Measurements from ENCODE around the gene SLC49A3.
A peak's percentile ranks its signal among the peaks of the same experiment; 100 is the strongest.
"Not testable (repeated sequence)": the region's sequence is repeated elsewhere in the genome, so short reads cannot be mapped to it uniquely, and the experiment has no call there.

SLC49A3 gene

GRCh38 chr4:653080-653821, 35.7 kb downstream of the SLC49A3 start:
- DNase-seq (ENCODE audit: low spot score) = no peak

- DNase-seq (ENCODE audit: low spot score) = no peak
Observed at GRCh38 chr4:651884-652642, 36.9 kb downstream of the SLC49A3 start.

- no peak for DNase-seq (ENCODE audit: low spot score)
Observed at GRCh38 chr4:650951-651883, 37.7 kb downstream of the SLC49A3 start.

- no peak for DNase-seq (ENCODE audit: low spot score)
Observed at GRCh38 chr4:650461-650860, 38.5 kb downstream of the SLC49A3 start.

- DNase-seq (ENCODE audit: low spot score) = no peak
Observed at GRCh38 chr4:649751-650310, 39.1 kb downstream of the SLC49A3 start.

- DNase-seq (ENCODE audit: low spot score) = no peak
Observed at GRCh38 chr4:649293-649625, 39.7 kb downstream of the SLC49A3 start.

GRCh38 chr4:648579-649292, 40.2 kb downstream of the SLC49A3 start:
- DNase-seq (ENCODE audit: low spot score) = peak; percentile 71

DNA sequence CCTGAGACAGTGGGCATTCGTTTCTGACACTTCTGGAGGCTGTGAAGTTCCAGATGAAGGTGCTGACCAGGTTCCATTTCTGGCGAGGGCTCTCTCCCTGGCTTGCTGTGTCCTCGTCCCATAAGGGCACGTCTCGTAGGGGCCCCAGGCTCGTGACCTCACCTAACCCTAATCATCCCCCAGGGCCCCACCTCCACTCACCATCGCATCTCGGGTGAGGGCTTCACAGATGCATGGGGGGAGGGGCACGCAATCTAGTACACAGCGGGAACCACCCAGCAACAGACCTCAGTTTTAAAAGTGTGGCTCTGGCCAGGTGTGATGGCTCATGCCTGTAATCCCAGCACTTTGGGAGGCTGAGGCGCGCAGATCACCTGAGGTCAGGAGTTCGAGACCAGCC, 41.5 kb downstream of the SLC49A3 start:
- DNase-seq (ENCODE audit: low spot score) = no peak

DNA sequence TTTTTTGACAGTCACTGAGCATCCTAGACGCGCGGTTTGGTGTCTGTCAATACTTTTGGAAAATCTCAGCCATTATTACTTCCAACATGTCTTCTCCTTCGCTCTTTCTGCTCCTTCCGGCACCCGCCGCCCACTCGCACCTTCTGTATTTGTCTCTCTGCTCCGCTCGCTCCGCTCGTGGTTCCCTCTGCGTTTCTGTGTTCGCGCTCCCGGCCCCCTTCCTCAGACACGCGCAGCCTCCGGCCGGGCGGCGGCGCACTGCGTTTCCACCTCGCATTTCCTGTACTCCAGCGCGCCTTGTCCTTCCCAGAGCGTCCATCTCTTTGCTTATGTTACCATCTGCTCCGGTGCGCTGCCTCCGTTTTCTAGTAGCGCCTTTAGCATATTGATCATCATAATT, 42.5 kb downstream of the SLC49A3 start:
- DNase-seq (ENCODE audit: low spot score) = no peak

DNA sequence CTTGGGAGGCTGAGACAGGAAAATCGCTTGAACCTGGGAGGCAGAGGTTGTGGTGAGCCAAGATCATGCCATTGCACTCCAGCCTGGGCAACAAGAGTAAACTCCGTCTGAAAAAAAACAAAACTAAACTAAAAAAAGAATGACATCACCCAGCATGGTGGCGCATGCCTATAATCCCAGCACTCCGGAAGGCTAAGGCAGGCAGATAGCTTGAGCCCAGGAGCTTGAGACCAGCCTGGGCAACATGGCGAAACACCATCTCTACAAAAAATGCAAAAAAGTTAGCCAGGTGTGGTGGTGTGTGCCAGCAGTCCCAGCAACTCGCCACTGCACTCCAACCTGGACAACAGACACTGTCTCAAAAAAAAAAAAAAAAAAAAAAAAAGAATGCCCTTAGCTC, 46.6 kb downstream of the SLC49A3 start:
- DNase-seq (ENCODE audit: low spot score) = not testable (repeated sequence)

- DNase-seq (ENCODE audit: low spot score) = no peak
Observed at GRCh38 chr4:637536-638280, 51.2 kb downstream of the SLC49A3 start.

DNA sequence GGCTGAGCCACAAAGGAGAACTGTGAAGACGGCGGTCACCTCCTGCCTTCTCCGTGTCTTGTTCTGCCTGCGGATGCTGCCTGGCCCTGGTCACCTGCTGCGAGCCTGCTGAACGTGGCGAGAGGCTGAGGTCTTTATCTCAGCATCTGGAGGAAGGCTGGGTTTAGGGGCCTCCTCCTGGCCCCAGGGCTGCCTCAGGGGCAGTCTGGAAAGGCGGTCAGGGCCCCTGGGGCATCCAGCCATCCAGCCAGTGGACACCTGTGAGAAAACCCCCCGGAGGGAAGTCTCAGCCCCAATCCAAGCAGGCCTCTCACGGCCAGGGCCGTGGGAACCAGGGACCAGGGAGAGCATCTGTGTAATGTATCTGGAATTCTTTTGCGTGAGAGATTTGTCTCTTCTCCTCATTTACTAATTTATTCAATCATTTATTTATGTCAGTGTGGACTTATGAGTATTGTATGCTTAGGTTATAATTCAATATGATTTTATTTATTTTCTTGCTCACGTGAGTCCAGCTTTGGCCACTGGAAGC, 52.3 kb downstream of the SLC49A3 start:
- no peak for DNase-seq (ENCODE audit: low spot score)

DNA sequence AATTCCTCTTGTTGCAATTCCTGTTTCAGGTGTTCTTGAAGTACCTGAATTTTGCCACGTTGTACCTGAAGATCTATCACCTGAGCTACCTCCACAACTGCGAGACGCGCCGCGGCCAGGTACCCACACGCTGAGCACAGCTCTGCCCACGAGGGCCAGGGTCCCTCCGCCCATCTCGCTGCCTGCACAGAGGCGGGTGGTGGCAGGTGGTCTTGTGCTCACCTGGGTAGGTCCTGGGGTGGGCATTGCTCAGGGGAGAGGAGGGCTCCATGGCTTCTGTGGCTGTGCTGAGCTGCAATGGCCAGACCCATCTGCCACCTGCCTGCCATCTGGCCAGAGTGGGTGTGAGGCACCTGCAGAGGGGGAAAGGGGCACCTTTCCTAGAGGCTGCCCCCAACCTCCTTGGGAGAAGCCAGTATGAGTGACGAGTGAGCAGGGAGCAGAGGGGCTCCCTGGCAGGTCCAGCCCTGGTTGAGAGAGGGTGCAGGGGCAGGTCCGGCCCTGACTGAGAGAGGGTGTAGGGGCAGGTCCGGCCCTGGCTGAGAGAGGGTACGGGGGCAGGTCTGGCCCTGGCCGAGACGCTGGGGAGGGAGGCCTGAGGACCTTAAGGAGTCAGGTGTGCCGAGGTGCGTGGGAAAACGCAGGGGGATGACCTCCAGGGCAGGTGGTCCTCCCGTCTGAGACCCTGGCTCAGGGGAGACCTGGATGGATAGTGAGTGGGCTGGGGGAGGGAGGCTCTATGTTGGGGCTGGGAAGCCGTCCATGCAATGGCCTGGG, 52.9 kb downstream of the SLC49A3 start:
- DNase-seq (ENCODE audit: low spot score) = no peak

DNA sequence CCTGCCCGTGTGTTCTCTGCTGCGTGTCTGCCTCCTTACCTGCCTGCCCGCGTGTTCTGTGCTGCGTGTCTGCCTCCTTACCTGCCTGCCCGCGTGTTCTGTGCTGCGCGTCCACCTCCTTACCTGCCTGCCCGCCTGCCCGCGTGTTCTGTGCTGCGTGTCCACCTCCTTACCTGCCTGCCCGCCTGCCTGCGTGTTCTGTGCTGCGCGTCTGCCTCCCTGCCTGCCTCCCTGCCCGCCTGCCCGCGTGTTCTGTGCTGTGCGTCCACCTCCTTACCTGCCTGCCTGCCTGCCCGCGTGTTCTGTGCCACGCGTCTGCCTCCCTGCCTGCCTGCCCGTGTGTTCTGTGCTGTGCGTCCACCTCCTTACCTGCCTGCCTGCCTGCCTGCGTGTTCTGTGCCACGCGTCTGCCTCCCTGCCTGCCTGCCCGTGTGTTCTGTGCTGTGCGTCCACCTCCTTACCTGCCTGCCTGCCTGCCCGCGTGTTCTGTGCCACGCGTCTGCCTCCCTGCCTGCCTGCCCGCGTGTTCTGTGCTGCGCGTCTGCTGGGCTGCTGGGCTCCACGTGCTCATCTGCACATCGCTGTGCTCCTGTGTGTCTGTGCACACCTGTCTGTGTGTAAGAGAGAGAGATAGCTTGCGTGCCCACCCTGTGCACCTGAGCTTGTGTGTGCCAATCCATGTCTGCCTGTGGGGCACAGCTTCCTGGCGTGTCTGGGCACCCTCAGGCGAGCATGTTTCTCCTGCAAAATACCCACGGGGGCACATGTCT, 53.7 kb downstream of the SLC49A3 start:
- not testable (repeated sequence) for DNase-seq (ENCODE audit: low spot score)

DNA sequence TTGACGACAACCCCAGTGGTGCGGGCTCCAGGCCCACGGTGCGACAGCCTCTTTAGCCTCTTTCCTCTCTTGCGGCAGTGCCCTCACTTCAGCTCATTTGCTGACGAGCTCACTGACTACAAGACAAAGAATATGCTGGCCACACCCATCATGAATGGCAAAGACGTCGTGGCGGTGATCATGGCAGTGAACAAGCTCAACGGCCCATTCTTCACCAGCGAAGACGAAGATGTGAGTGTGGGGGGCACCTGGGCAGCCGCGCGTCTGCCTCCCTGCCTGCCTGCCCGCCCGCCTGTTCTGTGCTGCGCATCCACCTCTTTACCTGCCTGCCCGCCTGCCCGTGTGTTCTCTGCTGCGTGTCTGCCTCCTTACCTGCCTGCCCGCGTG, 54.4 kb downstream of the SLC49A3 start:
- no peak for DNase-seq (ENCODE audit: low spot score)

DNA sequence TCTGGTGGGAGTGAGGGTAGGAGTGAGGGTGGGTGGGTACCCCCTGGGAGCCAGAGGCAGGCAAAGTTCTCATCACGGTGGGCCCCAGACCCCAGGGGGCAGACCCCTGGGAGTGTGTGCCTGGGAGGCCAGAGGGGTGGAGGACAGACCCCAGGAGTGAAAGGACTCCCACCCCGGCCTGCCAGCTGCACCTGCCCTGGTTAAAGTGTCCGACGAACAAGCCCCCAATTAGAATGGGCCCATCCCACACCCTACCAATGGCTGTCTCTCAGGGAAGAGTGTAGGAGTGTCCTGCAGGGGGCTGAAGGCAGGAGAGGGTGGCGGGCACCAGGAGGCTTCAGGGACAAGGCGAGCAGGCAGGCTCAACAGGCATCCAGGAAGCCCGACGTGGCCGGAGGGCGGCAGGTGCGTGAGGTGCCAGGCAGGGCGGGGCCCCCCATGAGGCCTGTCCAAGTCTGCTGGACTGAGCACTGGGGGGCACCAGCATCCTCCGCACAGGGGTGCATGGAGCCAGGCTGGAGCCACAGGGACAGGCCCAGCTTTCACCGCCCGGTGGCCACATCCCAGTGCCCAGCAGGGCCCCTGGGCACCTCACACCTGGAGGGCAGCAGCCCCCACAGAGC, 54.9 kb downstream of the SLC49A3 start:
- DNase-seq (ENCODE audit: low spot score) = no peak

GRCh38 chr4:633406-633805, 55.5 kb downstream of the SLC49A3 start:
- no peak for DNase-seq (ENCODE audit: low spot score)

DNA sequence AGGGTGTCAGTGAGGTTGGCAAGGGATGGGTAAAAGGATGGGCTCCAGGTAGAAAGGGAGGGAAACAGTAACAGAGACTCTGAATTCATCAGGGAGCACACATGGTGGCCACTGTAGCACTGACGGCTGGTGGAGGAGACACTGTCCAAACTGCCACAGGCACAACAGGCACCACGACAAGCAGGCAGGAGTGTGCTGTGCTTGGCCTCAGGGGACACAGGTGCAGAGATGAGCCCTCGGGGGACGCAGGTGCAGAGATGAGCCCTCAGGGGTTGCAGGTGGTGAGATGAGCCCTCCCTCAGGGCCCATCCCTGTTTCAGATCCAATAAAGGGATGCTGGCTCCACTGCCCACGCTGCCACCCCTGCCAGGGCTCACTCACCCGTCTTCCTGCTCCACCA, 56.0 kb downstream of the SLC49A3 start:
- DNase-seq (ENCODE audit: low spot score) = no peak
